Esophagus muscularis mucosa (tissue), 4 donors: ENCODE data around the gene SPG11. TPM values are rescaled to one million over a fixed set of nuclear protein-coding genes. Genes with fewer than 3 reads are reported as not detected.

Experiments used
- DNase-seq: peaks from one replicate; pipeline ENCODE4 v3.0.0-alpha.2; 2017; ENCODE audit errors: extremely low spot score
- H3K27ac ChIP-seq, 4 donors: fragments of 200-600 bp; sonication (generic); replicated peaks in 1 of 4; 1 replicate in 3 of 4; 2 replicates in 1 of 4; pipeline ENCODE4 v1.5.1; 2016 to 2019; ENCODE audit warnings: mild to moderate bottlenecking in 1 of 4
- H3K27me3 ChIP-seq, 4 donors: fragments of 200-600 bp; sonication (generic); one replicate each; pipeline versions ENCODE4 v1.5.1 to v1.6.0; 2016 to 2019
- H3K36me3 ChIP-seq, 4 donors: fragments of 200-600 bp; sonication (generic); one replicate each; pipeline ENCODE4 v1.5.1; 2016 to 2019
- H3K4me1 ChIP-seq, 4 donors: fragments of 200-600 bp; sonication (generic); one replicate each; pipeline ENCODE4 v1.5.1; 2016 to 2019
- H3K4me3 ChIP-seq, 4 donors: fragments of 200-600 bp; sonication (generic); 1 replicate in 2 of 4; 2 replicates in 2 of 4; pipeline ENCODE4 v1.5.1; 2016 to 2019; ENCODE audit warnings: mild to moderate bottlenecking in 4 of 4, moderate library complexity in 1 of 4
- H3K9me3 ChIP-seq, 4 donors: fragments of 200-600 bp; sonication (generic); 1 replicate in 3 of 4; 2 replicates in 1 of 4; pipeline ENCODE4 v1.5.1; 2016 to 2019
- EP300 ChIP-seq: sonication (generic); formaldehyde crosslinking; IDR thresholded peaks from one replicate; pipeline ENCODE4 v1.6.1; 2017; ENCODE audit warnings: antibody characterized with exemption
- POLR2A ChIP-seq: fragments of 450-650 bp; IDR thresholded peaks from one replicate; pipeline ENCODE4 v1.6.1; 2017; ENCODE audit warnings: antibody characterized with exemption, moderate library complexity, mild to moderate bottlenecking, low read depth
- POLR2AphosphoS5 ChIP-seq, 2 donors: sonication (generic); formaldehyde crosslinking; IDR thresholded peaks; one replicate each; pipeline ENCODE4 v1.6.1; 2017; ENCODE audit warnings: antibody characterized with exemption in 2 of 2
- WGBS: methylation state at CpG from one replicate; pipeline ENCODE4 v1.1.5; 2018; 5-methylcytosine and 5-hydroxymethylcytosine counted together
- intact Hi-C: fragments of 100-400 bp; cut with DNase I; formaldehyde crosslinking; loops from one replicate; pipeline ENCODE4 v1.15.1; 2023
- total RNA-seq, 4 donors: library from RNA; depleted of rRNA; stranded (reverse); fragments of >200 nt; gene quantifications; one replicate each; pipeline versions ENCODE4 v1.1.0 to v1.2.1, GENCODE V29; 2016
- TF ChIP-seq, protein P1 (sequence below), 3 experiments: fragments of 200-600 bp in 2 of 3; fragments of 450-650 bp in 1 of 3; sonication (generic) in 2 of 3; IDR thresholded peaks; one replicate each; pipeline ENCODE4 v1.5.1; 2017 to 2019; ENCODE audit warnings: antibody characterized with exemption in 3 of 3, mild to moderate bottlenecking in 2 of 3, moderate library complexity in 1 of 3

The SPG11 gene
- total RNA-seq, 4 donors from 2014 or later = 40.4 to 80.6 (median 55.2) TPM

DNA sequence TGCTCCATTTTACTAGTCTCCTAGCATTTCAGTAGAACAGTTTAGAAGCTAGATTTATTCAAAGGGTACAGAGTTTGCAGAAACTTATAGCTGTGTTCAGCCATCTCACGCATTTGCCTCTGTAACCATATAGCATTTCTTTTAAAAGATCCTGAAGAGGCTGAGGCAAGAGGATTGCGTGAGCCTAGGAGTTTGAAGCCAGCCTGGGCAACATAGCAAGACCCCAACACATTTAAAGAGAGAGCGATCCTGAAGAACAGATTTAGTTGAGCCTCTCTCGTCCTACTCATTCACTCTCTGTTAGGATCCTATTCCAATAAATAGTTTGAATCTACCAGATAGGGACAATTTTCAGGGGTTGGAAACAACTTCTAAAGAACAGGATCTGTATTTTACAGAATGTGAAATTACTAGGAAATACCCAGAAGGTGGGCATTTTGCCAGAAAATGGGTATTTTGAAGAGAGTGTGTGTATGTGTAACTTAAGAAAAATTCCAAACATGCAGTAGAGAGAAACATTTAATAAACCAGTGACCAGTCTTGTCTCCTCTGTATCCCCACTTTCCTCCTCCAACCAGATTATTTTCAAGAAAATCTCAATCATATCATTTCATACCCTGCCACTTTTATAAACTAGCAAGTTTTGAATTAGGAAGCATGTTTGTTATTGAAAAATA is 122.0 kb downstream of the SPG11 start:
- Histone ChIP-seq H3K27me3 (no peaks in the 10 kb centered on the region), H3K9me3 (no peaks in the 10 kb centered on the region), H3K4me1 (peaks cover 53 to 83% (median 77%) of the 10 kb centered on the region in 4 donors), H3K4me3 (peak overlapping the region in 2 of 4 donors; percentile 3 to 7), H3K27ac (peak overlapping the region; percentile 54 to 61 (median 58)), H3K36me3 (peaks cover 0 to 18% (median 9%) of the 10 kb centered on the region in 4 donors)
- intact Hi-C loops = no loop called here
- DNase-seq = no peak
- 94% methylated on average over 4 of the region's 4 CpGs for WGBS
- TF ChIP-seq, protein P1, sequence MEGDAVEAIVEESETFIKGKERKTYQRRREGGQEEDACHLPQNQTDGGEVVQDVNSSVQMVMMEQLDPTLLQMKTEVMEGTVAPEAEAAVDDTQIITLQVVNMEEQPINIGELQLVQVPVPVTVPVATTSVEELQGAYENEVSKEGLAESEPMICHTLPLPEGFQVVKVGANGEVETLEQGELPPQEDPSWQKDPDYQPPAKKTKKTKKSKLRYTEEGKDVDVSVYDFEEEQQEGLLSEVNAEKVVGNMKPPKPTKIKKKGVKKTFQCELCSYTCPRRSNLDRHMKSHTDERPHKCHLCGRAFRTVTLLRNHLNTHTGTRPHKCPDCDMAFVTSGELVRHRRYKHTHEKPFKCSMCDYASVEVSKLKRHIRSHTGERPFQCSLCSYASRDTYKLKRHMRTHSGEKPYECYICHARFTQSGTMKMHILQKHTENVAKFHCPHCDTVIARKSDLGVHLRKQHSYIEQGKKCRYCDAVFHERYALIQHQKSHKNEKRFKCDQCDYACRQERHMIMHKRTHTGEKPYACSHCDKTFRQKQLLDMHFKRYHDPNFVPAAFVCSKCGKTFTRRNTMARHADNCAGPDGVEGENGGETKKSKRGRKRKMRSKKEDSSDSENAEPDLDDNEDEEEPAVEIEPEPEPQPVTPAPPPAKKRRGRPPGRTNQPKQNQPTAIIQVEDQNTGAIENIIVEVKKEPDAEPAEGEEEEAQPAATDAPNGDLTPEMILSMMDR (IDR thresholded peaks at IDR 0.05) = no peak
- TF ChIP-seq POLR2AphosphoS5 (IDR thresholded peaks at IDR 0.05) = no peak
- no peak for TF ChIP-seq POLR2A
- TF ChIP-seq EP300 = no peak

DNA sequence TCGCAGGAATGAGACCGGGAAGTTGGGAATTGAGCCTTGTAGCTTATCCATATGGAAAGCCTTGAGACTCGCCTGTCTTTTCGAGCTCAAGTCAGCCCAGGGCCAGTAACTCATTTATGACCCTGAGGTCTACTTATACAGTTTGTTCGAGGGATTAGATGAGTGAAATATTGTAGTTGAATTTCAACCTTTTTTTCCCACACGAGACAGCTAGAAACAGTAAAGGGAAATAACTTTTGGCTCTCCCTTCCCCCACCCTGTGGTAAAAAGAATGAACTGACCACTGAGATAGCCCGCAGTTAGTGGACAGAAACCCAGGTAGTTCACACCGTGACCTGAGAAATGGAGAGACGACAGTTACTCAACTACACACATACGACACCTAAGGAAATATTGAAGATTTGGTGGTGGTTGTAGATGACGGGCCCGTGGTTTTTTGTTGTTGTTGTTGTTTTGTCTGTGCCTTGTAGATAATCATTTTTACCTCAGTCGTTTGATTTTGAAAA is 125.7 kb downstream of the SPG11 start:
- Histone ChIP-seq H3K36me3 (peaks cover 4 to 26% (median 12%) of the 10 kb centered on the region in 4 donors), H3K4me3 (peak overlapping the region; percentile 79 to 99 (median 88)), H3K27me3 (no peaks in the 10 kb centered on the region), H3K9me3 (no peaks in the 10 kb centered on the region), H3K4me1 (peaks cover 48 to 62% (median 59%) of the 10 kb centered on the region in 4 donors), H3K27ac (peak overlapping the region; percentile 93 to 99 (median 98))
- 10% methylated on average over 11 of the region's 13 CpGs for WGBS
- no peak for DNase-seq
- TF ChIP-seq, protein P1 (IDR thresholded peaks at IDR 0.05) = peak in 1 of 3 experiments; percentile 13
- no peak for TF ChIP-seq EP300
- intact Hi-C loops = loop anchor here (5.0 kb wide), 1 partner anchor 110 kb away; the partner anchor contains the start of gene CTDSPL2

DNA sequence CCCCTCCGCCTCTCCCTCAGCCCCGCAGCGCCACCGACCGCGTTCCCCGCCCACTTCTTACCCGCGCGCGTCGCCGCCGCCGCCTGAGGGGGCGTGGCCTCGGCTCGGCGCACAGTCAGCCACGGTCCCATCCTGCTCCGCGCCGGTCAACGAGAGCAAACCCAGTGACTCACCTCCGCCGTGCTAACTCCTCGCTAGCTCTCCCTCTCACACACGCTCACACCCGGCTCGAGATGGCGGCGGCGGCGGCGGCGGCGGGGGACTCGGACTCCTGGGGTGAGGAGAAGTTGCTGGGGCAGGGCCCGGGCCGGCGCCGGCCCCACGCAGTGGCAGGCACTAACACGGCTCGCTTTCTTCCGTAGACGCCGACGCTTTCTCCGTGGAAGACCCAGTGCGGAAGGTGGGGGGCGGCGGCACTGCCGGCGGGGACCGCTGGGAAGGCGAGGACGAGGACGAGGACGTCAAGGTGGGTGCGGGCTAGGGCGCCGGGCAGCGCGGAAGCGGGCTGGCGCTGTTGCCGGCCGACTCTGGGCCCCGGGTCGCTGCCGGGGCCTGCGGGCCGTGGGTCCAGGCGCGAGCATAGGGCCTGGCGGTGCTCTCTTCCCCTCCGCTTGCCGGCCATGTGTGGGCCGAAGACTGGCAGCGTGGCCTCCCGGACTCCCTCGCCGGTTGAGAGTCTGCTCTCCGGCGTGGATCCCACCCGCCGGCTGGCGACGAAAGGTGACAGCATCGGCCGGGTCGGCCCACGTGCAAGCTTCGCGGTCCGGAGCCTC is 126.3 kb downstream of the SPG11 start, which contains the start of gene EIF3J:
Gene EIF3J (plus strand): TSS at position 186 of the 773 bp plus-strand sequence. CDS start 48 bp downstream, at position 234.
- peak within 1 kb of the TSS; percentile 79 to 99 (median 88) for H3K4me3 ChIP-seq
- peaks cover 4 to 31% (median 14%) of the 10 kb centered on the region in 4 donors for H3K36me3 ChIP-seq
- no CpG with 5 or more reads among the region's 97 CpGs for WGBS
- TF ChIP-seq POLR2AphosphoS5 (IDR thresholded peaks at IDR 0.05) = peak; percentile 93 to 97
- TF ChIP-seq, protein P1 (IDR thresholded peaks at IDR 0.05) = no peak
- no peak for TF ChIP-seq EP300
- TF ChIP-seq POLR2A = peak; percentile 74
- no peaks in the 10 kb centered on the region for H3K9me3 ChIP-seq
- no peak for DNase-seq
- intact Hi-C loops = loop anchor here (5.0 kb wide), 1 partner anchor 110 kb away; the partner anchor contains the start of gene CTDSPL2
- no peaks in the 10 kb centered on the region for H3K27me3 ChIP-seq
- peaks cover 42 to 55% (median 52%) of the 10 kb centered on the region in 4 donors for H3K4me1 ChIP-seq
- H3K27ac ChIP-seq = peak within 1 kb of the TSS; percentile 93 to 99 (median 98)

DNA sequence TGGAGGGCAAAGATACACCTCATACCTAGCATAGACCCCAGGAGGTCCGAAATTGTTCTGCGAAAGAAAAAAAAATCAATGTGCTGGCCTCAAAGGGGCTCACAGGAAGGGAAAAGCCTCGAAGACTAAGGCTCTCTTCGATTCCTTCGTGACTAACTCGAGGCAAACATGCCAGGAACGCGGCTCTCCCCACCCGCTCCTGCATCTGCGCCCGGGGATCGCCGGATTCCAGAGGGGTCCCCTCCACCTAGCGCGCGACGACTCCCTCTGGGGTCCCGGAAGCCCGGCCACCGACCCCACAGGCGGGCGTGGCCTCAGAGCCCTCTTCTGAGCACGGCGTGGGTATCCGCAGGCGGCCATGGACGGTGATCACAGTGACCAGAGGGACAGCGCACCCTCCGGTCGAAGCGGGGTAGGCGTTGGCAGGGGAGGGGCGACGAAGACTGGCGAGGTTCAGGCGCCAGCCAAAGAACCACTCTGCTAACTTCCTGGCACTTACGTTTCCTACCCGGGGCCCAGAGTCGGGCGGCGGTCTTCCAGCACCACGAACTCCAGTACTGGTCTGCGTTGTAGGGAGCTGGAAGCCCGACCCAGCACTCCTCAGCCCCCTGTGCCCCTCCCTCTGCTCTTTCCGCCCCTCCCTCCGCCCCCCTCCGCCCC is 127.0 kb downstream of the SPG11 start:
- Histone ChIP-seq H3K4me3 (peak overlapping the region; percentile 79 to 99 (median 88)), H3K4me1 (peaks cover 34 to 48% (median 45%) of the 10 kb centered on the region in 4 donors), H3K9me3 (no peaks in the 10 kb centered on the region), H3K27me3 (no peaks in the 10 kb centered on the region), H3K36me3 (peaks cover 4 to 31% (median 14%) of the 10 kb centered on the region in 4 donors), H3K27ac (peak overlapping the region; percentile 93 to 99 (median 98))
- peak; percentile 99 for DNase-seq
- TF ChIP-seq, protein P1 (IDR thresholded peaks at IDR 0.05) = peak; percentile 21 to 57 (median 25)
- TF ChIP-seq POLR2A (peak; percentile 44), EP300 (no peak), POLR2AphosphoS5 (IDR thresholded peaks at IDR 0.05) (peak; percentile 1 to 93)
- 0% methylated on average over 34 of the region's 47 CpGs for WGBS
- intact Hi-C loops = loop anchor here (5.0 kb wide), 1 partner anchor 109 kb away; the partner anchor contains the start of gene CTDSPL2
